Smooth muscle cell (in vitro differentiated cells): ENCODE data around the gene RIOK1. TPM values are rescaled to one million over a fixed set of nuclear protein-coding genes. Genes with fewer than 3 reads are reported as not detected.
A peak's percentile ranks its signal among the peaks of the same experiment; 100 is the strongest.

Experiments
- DNase-seq: peaks from one replicate; lab custom pipeline; 2025; ENCODE audit not compliant: unreplicated experiment; lab: John Stamatoyannopoulos, UW
- H2AFZ ChIP-seq: fragments of 200-600 bp; sonication (generic); 2 replicates; pipeline ENCODE4 v1.6.0; 2016; ENCODE audit warnings: antibody characterized with exemption, low read depth, mild to moderate bottlenecking
- H3F3A ChIP-seq: fragments of 200-600 bp; sonication (generic); 2 replicates; pipeline ENCODE4 v1.6.0; 2017; ENCODE audit warnings: antibody characterized with exemption, low read depth
- H3K27ac ChIP-seq: fragments of 200-600 bp; sonication (generic); 2 replicates; pipeline ENCODE4 v1.5.1; 2016; ENCODE audit warnings: low read depth, mild to moderate bottlenecking
- H3K27me3 ChIP-seq: fragments of 200-600 bp; sonication (generic); 2 replicates; pipeline ENCODE4 v1.6.1; 2016; ENCODE audit warnings: low read depth, mild to moderate bottlenecking
- H3K36me3 ChIP-seq: fragments of 200-600 bp; sonication (generic); 2 replicates; pipeline ENCODE4 v1.5.1; 2016; ENCODE audit warnings: low read depth
- H3K4me1 ChIP-seq: fragments of 200-600 bp; sonication (generic); 2 replicates; pipeline ENCODE4 v1.5.1; 2016; ENCODE audit warnings: low read depth
- H3K4me2 ChIP-seq: fragments of 200-600 bp; sonication (generic); 2 replicates; pipeline ENCODE4 v1.6.0; 2016; ENCODE audit warnings: mild to moderate bottlenecking
- H3K4me3 ChIP-seq: fragments of 200-600 bp; sonication (generic); 2 replicates; pipeline ENCODE4 v1.5.1; 2016; ENCODE audit warnings: mild to moderate bottlenecking
- H3K79me2 ChIP-seq: fragments of 200-600 bp; sonication (generic); 2 replicates; pipeline ENCODE4 v1.6.0; 2016; ENCODE audit warnings: low read depth, mild to moderate bottlenecking
- H3K9ac ChIP-seq: fragments of 200-600 bp; sonication (generic); 2 replicates; pipeline ENCODE4 v1.6.0; 2016; ENCODE audit warnings: low read depth
- H3K9me3 ChIP-seq: fragments of 200-600 bp; sonication (generic); replicated peaks from 2 replicates; pipeline ENCODE4 v1.5.1; 2016; ENCODE audit warnings: low read depth
- H4K20me1 ChIP-seq: fragments of 200-600 bp; sonication (generic); 2 replicates; pipeline ENCODE4 v1.6.0; 2016; ENCODE audit warnings: low read depth
- WGBS: methylation state at CpG from one replicate; pipeline ENCODE4 v1.1.7; 2016; ENCODE audit warnings: low lambda C conversion rate; 5-methylcytosine and 5-hydroxymethylcytosine counted together
- polyA plus RNA-seq: library from polyadenylated mRNA; unstranded; fragments of >200 nt; fragmentation: Nextera tagmentation; extraction: Ambion mirVana; gene quantifications from 2 replicates; pipeline ENCODE4 v1.2.1, GENCODE V29; 2016
- total RNA-seq: library from RNA; depleted of rRNA; stranded (reverse); fragments of >200 nt; gene quantifications from 2 replicates; pipeline ENCODE4 v1.2.3, GENCODE V29; 2014
- TF ChIP-seq, protein P1 (sequence below): fragments of 200-600 bp; sonication (generic); IDR thresholded peaks from 2 replicates; pipeline ENCODE4 v1.5.1; 2017; ENCODE audit warnings: borderline replicate concordance, mild to moderate bottlenecking, antibody characterized with exemption; ENCODE audit not compliant: insufficient read depth, poor library complexity, severe bottlenecking

The RIOK1 gene
- total and polyA plus RNA-seq, 2 experiments from 2014 or later, result 12.4 TPM

DNA sequence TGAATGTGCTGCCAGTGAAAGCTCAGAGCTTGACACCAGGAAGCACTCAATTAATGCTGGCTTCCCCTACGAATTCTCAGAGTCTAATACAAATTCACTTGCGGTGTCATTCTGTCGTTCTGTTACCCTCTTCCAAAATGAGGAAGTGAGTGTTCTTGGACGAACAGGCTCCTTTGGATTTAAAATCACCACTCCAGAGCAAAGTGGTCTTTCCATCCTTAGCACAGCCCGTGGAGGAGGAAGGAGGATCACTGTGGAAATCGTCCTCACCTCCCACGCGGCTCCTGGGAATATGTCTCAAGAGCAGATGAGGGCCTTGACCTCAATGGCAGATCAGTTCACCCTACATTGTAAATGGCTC, 41.7 kb downstream of the RIOK1 start:
- no peak for DNase-seq
- Histone ChIP-seq H3K36me3 (no peaks in the 10 kb centered on the region), H3K27ac (no peak overlapping the region), H3K9me3 (no peaks in the 10 kb centered on the region), H3F3A (peaks cover 13% of the 10 kb centered on the region), H3K27me3 (no peaks in the 10 kb centered on the region), H3K9ac (no peak overlapping the region), H3K4me2 (no peak overlapping the region), H3K79me2 (no peaks in the 10 kb centered on the region), H3K4me3 (no peak overlapping the region), H4K20me1 (no peaks in the 10 kb centered on the region), H3K4me1 (no peaks in the 10 kb centered on the region), H2AFZ (no peak overlapping the region)
- 89% methylated on average over 8 of the region's 8 CpGs for WGBS
- TF ChIP-seq, protein P1, sequence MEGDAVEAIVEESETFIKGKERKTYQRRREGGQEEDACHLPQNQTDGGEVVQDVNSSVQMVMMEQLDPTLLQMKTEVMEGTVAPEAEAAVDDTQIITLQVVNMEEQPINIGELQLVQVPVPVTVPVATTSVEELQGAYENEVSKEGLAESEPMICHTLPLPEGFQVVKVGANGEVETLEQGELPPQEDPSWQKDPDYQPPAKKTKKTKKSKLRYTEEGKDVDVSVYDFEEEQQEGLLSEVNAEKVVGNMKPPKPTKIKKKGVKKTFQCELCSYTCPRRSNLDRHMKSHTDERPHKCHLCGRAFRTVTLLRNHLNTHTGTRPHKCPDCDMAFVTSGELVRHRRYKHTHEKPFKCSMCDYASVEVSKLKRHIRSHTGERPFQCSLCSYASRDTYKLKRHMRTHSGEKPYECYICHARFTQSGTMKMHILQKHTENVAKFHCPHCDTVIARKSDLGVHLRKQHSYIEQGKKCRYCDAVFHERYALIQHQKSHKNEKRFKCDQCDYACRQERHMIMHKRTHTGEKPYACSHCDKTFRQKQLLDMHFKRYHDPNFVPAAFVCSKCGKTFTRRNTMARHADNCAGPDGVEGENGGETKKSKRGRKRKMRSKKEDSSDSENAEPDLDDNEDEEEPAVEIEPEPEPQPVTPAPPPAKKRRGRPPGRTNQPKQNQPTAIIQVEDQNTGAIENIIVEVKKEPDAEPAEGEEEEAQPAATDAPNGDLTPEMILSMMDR, result no peak

DNA sequence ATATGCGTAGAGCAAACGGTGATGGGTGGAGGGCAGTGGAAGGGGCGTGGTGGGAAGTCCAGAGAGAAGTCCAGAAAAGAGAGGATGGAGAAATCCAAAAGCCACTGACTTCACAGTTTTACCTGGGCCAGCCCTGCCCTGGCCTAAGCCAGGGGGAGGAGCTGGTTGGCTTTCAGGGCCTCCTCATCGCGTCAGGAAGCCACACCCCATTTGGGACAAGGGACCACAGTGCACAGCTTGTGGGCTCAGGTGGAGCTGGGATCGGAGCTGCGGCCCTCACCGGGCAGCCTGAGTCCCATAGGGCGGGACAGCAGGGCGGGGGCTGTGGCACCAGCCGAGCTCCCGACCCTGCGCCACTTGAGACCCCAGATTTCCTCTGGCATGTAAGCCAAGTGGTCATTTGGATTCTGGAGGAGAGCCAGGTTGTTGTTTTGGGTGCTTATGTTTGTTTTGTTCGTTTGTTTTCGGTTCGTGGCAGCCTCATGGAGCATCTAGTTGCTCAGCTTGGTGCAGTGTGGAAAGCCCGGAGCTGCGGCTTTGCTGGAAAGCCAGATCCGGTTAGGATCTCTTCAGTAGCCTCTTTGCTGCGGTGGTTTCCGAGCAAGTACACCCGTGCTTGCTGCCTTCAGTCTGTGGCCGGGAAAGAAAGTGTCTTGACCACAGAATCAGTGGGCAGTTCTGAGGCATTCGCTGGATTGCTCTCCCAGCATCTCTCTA, 42.2 kb downstream of the RIOK1 start:
- DNase-seq, result no peak

DNA sequence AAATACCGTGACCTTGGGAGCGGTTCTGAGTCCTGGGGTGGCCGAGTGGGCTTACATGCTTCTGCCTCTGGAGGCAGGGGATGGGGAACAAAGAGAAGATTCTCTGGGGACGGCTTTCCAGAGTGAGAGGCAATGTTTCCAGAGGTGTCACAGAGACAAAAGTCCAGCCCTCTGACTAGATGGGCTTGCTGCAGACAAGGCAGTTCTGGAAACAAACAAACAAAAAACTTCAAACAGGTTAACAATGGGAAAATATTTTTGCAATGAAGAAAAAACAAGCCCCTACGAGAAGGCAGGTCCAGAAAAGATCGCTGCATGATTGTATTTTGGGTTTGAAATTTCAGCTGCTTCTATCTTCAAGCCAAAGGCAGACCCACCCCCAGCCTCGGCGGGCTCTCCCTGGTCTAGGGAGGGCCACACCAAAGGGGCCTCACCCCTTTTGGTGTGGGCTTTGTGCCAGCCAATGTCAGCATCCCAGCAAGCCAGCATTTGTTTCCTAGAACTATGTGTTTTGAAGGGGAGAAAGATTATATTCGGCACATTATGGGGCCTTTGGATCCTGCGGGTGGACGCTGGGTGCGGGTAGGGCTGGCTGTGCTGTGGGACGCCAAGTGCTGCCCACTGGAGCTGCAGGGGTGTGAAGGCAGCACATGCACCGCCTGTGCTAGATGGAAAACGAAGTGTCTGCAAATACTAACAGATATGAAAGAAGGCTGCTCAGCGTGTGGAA, 42.9 kb downstream of the RIOK1 start:
- no peaks in the 10 kb centered on the region for H3K4me1 ChIP-seq
- no peaks in the 10 kb centered on the region for H3K9me3 ChIP-seq
- H3K4me3 ChIP-seq, result no peak overlapping the region
- no peaks in the 10 kb centered on the region for H3K27me3 ChIP-seq
- no peak overlapping the region for H2AFZ ChIP-seq
- peak overlapping the region; percentile 31 for H3K4me2 ChIP-seq
- no peaks in the 10 kb centered on the region for H3K36me3 ChIP-seq
- DNase-seq, result no peak
- H4K20me1 ChIP-seq, result no peaks in the 10 kb centered on the region
- WGBS, result 68% methylated on average over 16 of the region's 16 CpGs
- H3K27ac ChIP-seq, result no peak overlapping the region
- H3K9ac ChIP-seq, result no peak overlapping the region
- TF ChIP-seq, protein P1, result no peak
- no peaks in the 10 kb centered on the region for H3K79me2 ChIP-seq
- peaks cover 13% of the 10 kb centered on the region for H3F3A ChIP-seq

More for the DNA sequence above, 42.2 kb downstream of the RIOK1 start:
- Histone ChIP-seq H3K4me3 (no peak overlapping the region), H3K9ac (no peak overlapping the region), H3K36me3 (no peaks in the 10 kb centered on the region), H3K4me2 (no peak overlapping the region), H3K27ac (no peak overlapping the region), H3K27me3 (no peaks in the 10 kb centered on the region), H3K4me1 (no peaks in the 10 kb centered on the region), H4K20me1 (no peaks in the 10 kb centered on the region), H3F3A (peaks cover 13% of the 10 kb centered on the region), H3K9me3 (no peaks in the 10 kb centered on the region), H2AFZ (no peak overlapping the region), H3K79me2 (no peaks in the 10 kb centered on the region)
- TF ChIP-seq, protein P1, result no peak
- WGBS, result 67% methylated on average over 24 of the region's 24 CpGs
